Measurements from ENCODE around the gene FBXO27.
A peak's percentile ranks its signal among the peaks of the same experiment; 100 is the strongest.

Gene FBXO27

GRCh38 chr19:39057615-39058014 is 25.3 kb upstream of the FBXO27 start:
- no peak for TF ChIP-seq JUND (IDR thresholded peaks at IDR 0.05; ENCODE audit: low read depth)
- in situ Hi-C loops (cut with HindIII; ENCODE audit: low pct_unique_long_range_greater_than_20kb, low sequenced_read_pairs): no loop called here
- no peak for DNase-seq (ENCODE audit: low read depth in 1 of 2, low spot score in 1 of 2)

- DNase-seq (ENCODE audit: low read depth in 1 of 2, low spot score in 1 of 2): no peak
- TF ChIP-seq JUND (IDR thresholded peaks at IDR 0.05; ENCODE audit: low read depth): no peak
- in situ Hi-C loops (cut with HindIII; ENCODE audit: low pct_unique_long_range_greater_than_20kb, low sequenced_read_pairs): no loop called here
Observed at GRCh38 chr19:39054091-39054470, 21.7 kb upstream of the FBXO27 start.

- in situ Hi-C loops (cut with HindIII; ENCODE audit: low pct_unique_long_range_greater_than_20kb, low sequenced_read_pairs): no loop called here
Observed at GRCh38 chr19:39053276-39054090, 21.1 kb upstream of the FBXO27 start.

GRCh38 chr19:39052846-39053245 is 20.5 kb upstream of the FBXO27 start:
- TF ChIP-seq JUND (IDR thresholded peaks at IDR 0.05; ENCODE audit: low read depth): no peak
- in situ Hi-C loops (cut with HindIII; ENCODE audit: low pct_unique_long_range_greater_than_20kb, low sequenced_read_pairs): no loop called here
- no peak for DNase-seq (ENCODE audit: low read depth in 1 of 2, low spot score in 1 of 2)

More at GRCh38 chr19:39053276-39054090, 21.1 kb upstream of the FBXO27 start:
- TF ChIP-seq JUND (IDR thresholded peaks at IDR 0.05; ENCODE audit: low read depth): no peak
- no peak for DNase-seq (ENCODE audit: low read depth in 1 of 2, low spot score in 1 of 2)

- TF ChIP-seq JUND (IDR thresholded peaks at IDR 0.05; ENCODE audit: low read depth): no peak
- DNase-seq (ENCODE audit: low read depth in 1 of 2, low spot score in 1 of 2): peak in 1 of 2 experiments; percentile 58
- in situ Hi-C loops (cut with HindIII; ENCODE audit: low pct_unique_long_range_greater_than_20kb, low sequenced_read_pairs): no loop called here
Observed at GRCh38 chr19:39052243-39052746, 19.9 kb upstream of the FBXO27 start.

- no peak for TF ChIP-seq JUND (IDR thresholded peaks at IDR 0.05; ENCODE audit: low read depth)
- in situ Hi-C loops (cut with HindIII; ENCODE audit: low pct_unique_long_range_greater_than_20kb, low sequenced_read_pairs): no loop called here
- DNase-seq (ENCODE audit: low read depth in 1 of 2, low spot score in 1 of 2): no peak
Observed at GRCh38 chr19:39047073-39047472, 14.7 kb upstream of the FBXO27 start.

- TF ChIP-seq JUND (IDR thresholded peaks at IDR 0.05; ENCODE audit: low read depth): no peak
- in situ Hi-C loops (cut with HindIII; ENCODE audit: low pct_unique_long_range_greater_than_20kb, low sequenced_read_pairs): no loop called here
- peak in 1 of 2 experiments; percentile 93 for DNase-seq (ENCODE audit: low read depth in 1 of 2, low spot score in 1 of 2)
Observed at GRCh38 chr19:39046037-39046821, 13.9 kb upstream of the FBXO27 start.

GRCh38 chr19:39045506-39045905 is 13.2 kb upstream of the FBXO27 start:
- no peak for DNase-seq (ENCODE audit: low read depth in 1 of 2, low spot score in 1 of 2)
- TF ChIP-seq JUND (IDR thresholded peaks at IDR 0.05; ENCODE audit: low read depth): no peak
- in situ Hi-C loops (cut with HindIII; ENCODE audit: low pct_unique_long_range_greater_than_20kb, low sequenced_read_pairs): no loop called here

- in situ Hi-C loops (cut with HindIII; ENCODE audit: low pct_unique_long_range_greater_than_20kb, low sequenced_read_pairs): no loop called here
- DNase-seq (ENCODE audit: low read depth in 1 of 2, low spot score in 1 of 2): peak; percentile 63 to 83
- TF ChIP-seq JUND (IDR thresholded peaks at IDR 0.05; ENCODE audit: low read depth): no peak
Observed at GRCh38 chr19:39038098-39038497, 5.7 kb upstream of the FBXO27 start.

GRCh38 chr19:39037194-39037593 is 4.8 kb upstream of the FBXO27 start:
- DNase-seq (ENCODE audit: low read depth in 1 of 2, low spot score in 1 of 2): no peak
- in situ Hi-C loops (cut with HindIII; ENCODE audit: low pct_unique_long_range_greater_than_20kb, low sequenced_read_pairs): no loop called here

GRCh38 chr19:39036581-39036980 is 4.2 kb upstream of the FBXO27 start:
- DNase-seq (ENCODE audit: low read depth in 1 of 2, low spot score in 1 of 2): no peak
- in situ Hi-C loops (cut with HindIII; ENCODE audit: low pct_unique_long_range_greater_than_20kb, low sequenced_read_pairs): no loop called here
- no peak for TF ChIP-seq JUND (IDR thresholded peaks at IDR 0.05; ENCODE audit: low read depth)

More at GRCh38 chr19:39037194-39037593, 4.8 kb upstream of the FBXO27 start:
- TF ChIP-seq JUND (IDR thresholded peaks at IDR 0.05; ENCODE audit: low read depth): no peak

GRCh38 chr19:39031368-39032062 is 834 bp downstream of the FBXO27 start:
- in situ Hi-C loops (cut with HindIII; ENCODE audit: low pct_unique_long_range_greater_than_20kb, low sequenced_read_pairs): no loop called here
- DNase-seq (ENCODE audit: low read depth in 1 of 2, low spot score in 1 of 2): peak; percentile 78 to 98
- TF ChIP-seq JUND (IDR thresholded peaks at IDR 0.05; ENCODE audit: low read depth): no peak
